Measurements from ENCODE around the gene ITPR1. TPM values are rescaled to one million over a fixed set of nuclear protein-coding genes. Genes with fewer than 3 reads are reported as not detected.

ITPR1 gene
- total and polyA plus RNA-seq, 2 donors: 57.3 to 240 TPM

DNA sequence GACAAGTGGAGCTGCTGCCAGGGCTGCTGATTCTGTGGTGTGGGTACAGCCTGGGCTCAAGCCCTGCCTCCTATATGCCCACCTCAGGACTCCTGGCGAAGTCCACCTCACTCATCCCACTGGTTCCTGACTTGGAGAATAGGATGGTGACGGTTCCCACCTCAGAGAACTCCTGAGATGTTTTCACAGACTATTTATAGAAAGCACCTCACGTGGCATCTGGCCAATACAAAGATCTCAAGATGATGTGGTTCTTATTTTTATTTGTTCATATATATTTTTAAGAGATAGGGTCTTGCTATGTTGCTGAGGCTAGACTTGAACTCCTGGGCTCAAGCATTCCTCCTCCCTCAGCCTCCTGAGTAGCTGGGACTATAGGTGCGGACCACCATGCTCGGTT, 249.2 kb downstream of the ITPR1 start:
- Histone ChIP-seq H3K4me3 (ENCODE audit: low read depth, low read length) (no peak overlapping the region), H3K36me3 (ENCODE audit: insufficient read depth) (no peaks in the 10 kb centered on the region), H3K27ac (ENCODE audit: low read depth) (peak overlapping the region; percentile 77), H3K4me1 (ENCODE audit: insufficient read depth) (no peaks in the 10 kb centered on the region)
- WGBS: 91% methylated on average over 5 of the region's 5 CpGs
- no peak for DNase-seq (ENCODE audit: extremely low spot score)

DNA sequence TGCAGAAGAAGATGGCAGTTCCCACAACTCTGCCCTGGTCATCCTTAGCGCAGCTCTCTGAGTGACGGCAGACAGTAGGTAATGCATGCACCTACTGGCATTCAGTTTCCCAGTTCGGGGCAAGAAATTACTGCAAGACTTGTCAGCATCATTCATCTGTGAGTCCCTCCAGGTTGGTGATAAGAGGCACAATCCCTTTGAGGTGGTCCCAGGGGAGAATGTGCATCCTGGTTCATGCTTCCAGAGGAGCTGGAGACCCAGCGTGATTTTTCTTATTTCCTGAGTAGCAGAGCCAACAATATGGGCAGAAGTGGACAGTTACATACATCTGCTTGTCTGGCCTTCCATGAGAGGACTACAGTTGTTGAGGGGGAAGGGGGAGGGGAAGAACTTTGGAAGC, 250.2 kb downstream of the ITPR1 start:
- DNase-seq (ENCODE audit: extremely low spot score): no peak
- Histone ChIP-seq H3K36me3 (ENCODE audit: insufficient read depth) (no peaks in the 10 kb centered on the region), H3K4me1 (ENCODE audit: insufficient read depth) (no peaks in the 10 kb centered on the region), H3K27ac (ENCODE audit: low read depth) (no peak overlapping the region), H3K4me3 (ENCODE audit: low read depth, low read length) (no peak overlapping the region)
- 95% methylated on average over 4 of the region's 4 CpGs for WGBS

DNA sequence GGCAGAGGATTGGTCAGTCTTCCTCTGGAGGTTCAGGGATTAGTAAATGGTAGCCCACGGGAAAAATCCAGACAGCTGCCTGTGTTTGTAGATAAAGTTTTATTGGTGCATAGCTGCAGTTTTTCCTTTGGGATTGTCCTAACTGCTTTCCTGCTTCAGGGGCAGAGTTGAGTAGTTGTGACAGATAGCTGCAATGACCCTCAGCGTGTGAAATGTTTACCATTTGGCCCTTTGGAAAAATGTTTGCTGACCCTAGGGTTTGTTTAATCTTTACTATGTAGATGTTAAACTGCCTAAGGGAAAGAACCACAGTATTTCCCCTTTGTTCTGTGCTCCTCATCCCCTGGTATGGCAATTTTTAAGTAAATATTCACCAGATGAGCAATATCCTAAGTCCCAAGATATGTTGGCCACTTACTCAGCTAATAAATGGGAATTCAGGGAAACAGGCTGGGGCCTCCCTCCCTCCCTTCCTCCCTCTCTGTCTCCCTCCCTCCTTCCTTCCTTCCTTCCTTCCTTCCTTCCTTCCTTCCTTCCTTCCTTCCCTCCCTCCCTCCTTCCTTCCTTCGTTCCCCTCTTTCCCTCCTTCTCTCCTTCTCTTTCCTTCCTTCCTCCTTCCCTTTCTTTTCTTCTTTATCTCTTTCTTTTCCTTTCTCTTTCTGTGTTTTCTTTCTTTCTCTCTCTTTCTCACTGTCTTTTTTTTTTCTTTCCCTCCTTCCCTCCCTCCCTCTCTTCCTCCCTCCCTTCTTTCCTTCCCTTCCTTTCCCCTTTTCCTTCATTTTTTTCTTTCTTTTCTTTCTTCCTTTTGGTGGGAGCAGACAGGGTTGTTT, 251.5 kb downstream of the ITPR1 start:
- no peak overlapping the region for H3K27ac ChIP-seq (ENCODE audit: low read depth)
- H3K36me3 ChIP-seq (ENCODE audit: insufficient read depth): no peaks in the 10 kb centered on the region
- no peak for DNase-seq (ENCODE audit: extremely low spot score)
- WGBS: 59% methylated on average over 3 of the region's 3 CpGs
- H3K4me1 ChIP-seq (ENCODE audit: insufficient read depth): no peaks in the 10 kb centered on the region
- H3K4me3 ChIP-seq (ENCODE audit: low read depth, low read length): no peak overlapping the region

GRCh38 chr3:4745235-4745610, 252.1 kb downstream of the ITPR1 start:
- Histone ChIP-seq H3K4me3 (ENCODE audit: low read depth, low read length) (no peak overlapping the region), H3K36me3 (ENCODE audit: insufficient read depth) (no peaks in the 10 kb centered on the region), H3K4me1 (ENCODE audit: insufficient read depth) (no peaks in the 10 kb centered on the region), H3K27ac (ENCODE audit: low read depth) (no peak overlapping the region)
- no peak for DNase-seq (ENCODE audit: extremely low spot score)
- 47% methylated on average over 7 of the region's 7 CpGs for WGBS

DNA sequence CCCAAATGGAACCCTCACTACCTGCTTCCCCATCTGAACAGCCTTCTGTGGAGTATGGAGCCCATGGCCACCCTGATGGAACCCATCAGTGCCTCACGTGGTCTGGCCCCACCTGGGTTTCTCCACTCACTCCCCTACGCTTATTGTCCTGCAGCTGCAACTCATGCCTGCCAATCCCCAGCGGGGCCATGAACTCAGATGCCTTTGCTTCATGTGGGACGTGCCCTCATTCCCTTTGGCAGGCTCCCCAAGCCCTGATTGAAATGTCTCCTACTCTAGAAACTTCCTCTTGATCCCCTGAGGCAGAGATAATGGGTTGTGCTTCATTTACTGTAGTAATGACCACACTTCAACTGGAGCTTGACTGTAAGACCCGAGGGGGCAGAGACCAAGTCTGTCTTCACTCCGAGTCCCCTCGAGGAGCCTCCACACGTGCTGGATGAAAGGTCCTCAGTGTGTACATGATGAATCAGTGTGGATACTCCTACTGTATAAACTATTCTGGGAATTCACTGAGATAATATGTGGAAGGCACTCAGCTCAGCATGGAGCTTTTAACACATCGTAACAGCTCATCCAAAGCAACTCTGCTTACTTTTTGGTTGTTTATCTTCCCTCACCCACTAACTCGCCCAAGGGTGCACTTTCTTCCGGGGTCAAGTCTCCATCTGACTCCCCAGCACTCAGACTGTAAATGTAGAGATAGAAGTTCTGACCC, 253.3 kb downstream of the ITPR1 start:
- WGBS: 65% methylated on average over 11 of the region's 11 CpGs
- no peak overlapping the region for H3K27ac ChIP-seq (ENCODE audit: low read depth)
- no peak for DNase-seq (ENCODE audit: extremely low spot score)
- peaks cover 2% of the 10 kb centered on the region for H3K4me1 ChIP-seq (ENCODE audit: insufficient read depth)
- no peaks in the 10 kb centered on the region for H3K36me3 ChIP-seq (ENCODE audit: insufficient read depth)
- H3K4me3 ChIP-seq (ENCODE audit: low read depth, low read length): no peak overlapping the region

DNA sequence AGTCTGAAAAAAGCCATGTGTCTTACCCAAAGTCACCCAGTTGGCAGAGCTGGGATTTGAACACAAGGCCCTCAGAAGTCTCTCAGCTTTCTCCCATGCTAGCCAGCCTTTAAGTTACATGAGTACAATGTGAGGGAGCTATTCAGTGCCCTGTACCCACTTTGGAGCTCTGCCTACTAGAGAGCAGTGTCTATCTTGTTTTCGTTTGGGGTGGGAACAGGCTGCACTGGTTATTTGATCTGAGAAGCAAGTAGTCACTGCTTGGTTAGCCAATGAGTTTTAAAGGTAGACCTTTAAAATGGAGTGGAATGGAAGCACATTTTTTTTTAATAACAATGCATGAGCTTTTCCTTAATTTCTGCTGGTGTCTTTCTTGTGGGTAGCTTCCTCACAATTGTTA, 255.0 kb downstream of the ITPR1 start:
- WGBS: 78% methylated on average over 1 of the region's 1 CpG
- peaks cover 2% of the 10 kb centered on the region for H3K4me1 ChIP-seq (ENCODE audit: insufficient read depth)

DNA sequence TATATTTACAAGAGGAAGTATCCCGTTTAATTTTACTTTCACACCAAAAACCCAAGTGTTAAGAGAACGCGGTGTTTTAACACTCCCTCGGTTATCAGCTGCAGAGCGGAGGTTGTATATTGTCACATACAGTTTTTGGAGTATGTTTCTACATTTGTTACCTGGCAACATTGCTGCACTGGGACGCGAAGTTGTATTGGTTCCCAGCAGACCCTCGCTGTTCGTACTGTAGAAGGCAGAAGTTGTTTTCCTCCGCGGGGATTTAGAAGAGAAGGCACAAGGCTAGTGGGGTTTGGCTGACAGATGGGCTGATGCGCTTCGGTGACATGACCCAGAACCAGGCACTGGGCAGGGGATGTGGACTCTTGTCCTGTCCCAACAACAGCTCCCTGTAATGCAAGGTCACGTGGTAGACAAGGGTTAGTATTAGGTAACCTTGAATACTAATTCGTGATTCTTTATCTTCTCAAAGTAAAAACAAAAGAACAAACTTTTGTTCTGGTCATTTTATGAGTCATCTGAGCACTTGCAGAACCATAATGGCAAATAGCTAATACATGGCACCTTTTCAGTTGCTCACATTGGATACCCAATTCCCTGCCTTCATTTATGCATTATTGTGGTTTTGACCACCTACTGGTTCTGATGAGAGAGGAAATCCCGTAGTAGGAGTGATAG, 255.7 kb downstream of the ITPR1 start:
- whole genome bisulfite sequencing: 86% methylated on average over 16 of the region's 16 CpGs
- Histone ChIP-seq H3K27ac (ENCODE audit: low read depth) (no peak overlapping the region), H3K4me1 (ENCODE audit: insufficient read depth) (peaks cover 2% of the 10 kb centered on the region)

More for the DNA sequence above, 255.0 kb downstream of the ITPR1 start:
- Histone ChIP-seq H3K36me3 (ENCODE audit: insufficient read depth) (no peaks in the 10 kb centered on the region), H3K4me3 (ENCODE audit: low read depth, low read length) (no peak overlapping the region), H3K27ac (ENCODE audit: low read depth) (no peak overlapping the region)
- DNase-seq (ENCODE audit: extremely low spot score): no peak

DNA sequence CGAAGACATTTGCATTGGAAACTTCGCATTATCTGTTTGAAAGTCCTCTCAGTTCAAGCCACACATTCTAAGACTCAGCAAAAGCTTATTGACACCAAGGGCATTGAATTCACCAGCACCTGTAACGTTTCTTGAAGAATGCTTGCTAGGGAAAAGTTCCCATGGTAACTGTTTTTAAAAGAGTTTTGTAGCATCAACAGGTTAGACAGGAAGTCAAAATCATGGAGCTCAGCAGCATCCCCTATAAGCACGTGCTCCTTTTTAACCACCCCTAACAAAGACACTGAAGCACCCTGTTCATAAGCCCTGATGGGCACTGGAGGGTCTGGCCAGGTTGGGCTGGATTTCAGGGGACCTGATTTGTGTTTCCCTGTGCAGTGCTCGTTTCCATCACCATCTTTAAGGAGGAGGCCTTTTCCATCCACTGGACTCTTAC, 256.4 kb downstream of the ITPR1 start:
- H3K36me3 ChIP-seq (ENCODE audit: insufficient read depth): no peaks in the 10 kb centered on the region
- no peak overlapping the region for H3K27ac ChIP-seq (ENCODE audit: low read depth)
- peaks cover 2% of the 10 kb centered on the region for H3K4me1 ChIP-seq (ENCODE audit: insufficient read depth)
- no peak overlapping the region for H3K4me3 ChIP-seq (ENCODE audit: low read depth, low read length)
- DNase-seq (ENCODE audit: extremely low spot score): no peak
- WGBS: 83% methylated on average over 5 of the region's 5 CpGs

More for the DNA sequence above, 255.7 kb downstream of the ITPR1 start:
- no peaks in the 10 kb centered on the region for H3K36me3 ChIP-seq (ENCODE audit: insufficient read depth)
- no peak overlapping the region for H3K4me3 ChIP-seq (ENCODE audit: low read depth, low read length)
- DNase-seq (ENCODE audit: extremely low spot score): no peak

GRCh38 chr3:4750306-4750968, 257.3 kb downstream of the ITPR1 start:
- Histone ChIP-seq H3K4me1 (ENCODE audit: insufficient read depth) (peaks cover 2% of the 10 kb centered on the region), H3K4me3 (ENCODE audit: low read depth, low read length) (no peak overlapping the region), H3K36me3 (ENCODE audit: insufficient read depth) (no peaks in the 10 kb centered on the region), H3K27ac (ENCODE audit: low read depth) (peak overlapping the region; percentile 53)
- 26% methylated on average over 7 of the region's 7 CpGs for WGBS
- no peak for DNase-seq (ENCODE audit: extremely low spot score)

DNA sequence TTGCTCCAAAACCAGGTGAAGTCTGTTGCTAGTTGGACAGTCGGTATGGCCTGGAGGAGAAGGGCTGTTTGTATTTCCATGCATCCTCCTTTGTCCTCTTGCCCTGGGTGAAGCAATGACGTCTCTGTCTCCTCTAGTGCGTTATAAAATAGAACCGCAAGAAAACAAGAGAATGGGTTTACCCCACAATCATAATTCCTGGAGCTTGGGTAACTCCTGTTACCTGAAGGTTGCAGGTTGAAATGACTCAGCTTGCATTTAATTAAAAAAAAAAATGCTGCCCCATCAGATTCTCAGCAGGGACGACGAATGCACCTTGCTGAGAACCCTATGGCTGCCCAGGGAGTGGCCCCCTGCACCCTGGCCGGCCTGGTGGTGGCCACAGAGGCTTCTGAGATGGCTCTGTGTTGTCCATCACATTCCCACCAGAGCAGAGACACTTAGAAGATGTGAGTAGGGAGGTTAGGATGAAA, 257.9 kb downstream of the ITPR1 start:
- Histone ChIP-seq H3K36me3 (ENCODE audit: insufficient read depth) (no peaks in the 10 kb centered on the region), H3K4me1 (ENCODE audit: insufficient read depth) (peaks cover 2% of the 10 kb centered on the region), H3K27ac (ENCODE audit: low read depth) (peak overlapping the region; percentile 53), H3K4me3 (ENCODE audit: low read depth, low read length) (no peak overlapping the region)
- DNase-seq (ENCODE audit: extremely low spot score): no peak
- 74% methylated on average over 7 of the region's 7 CpGs for WGBS

- H3K4me3 ChIP-seq (ENCODE audit: low read depth, low read length): no peak overlapping the region
- 32% methylated on average over 5 of the region's 5 CpGs for WGBS
- DNase-seq (ENCODE audit: extremely low spot score): no peak
Measured at GRCh38 chr3:4751502-4752101, 258.5 kb downstream of the ITPR1 start.

GRCh38 chr3:4752201-4753072, 259.3 kb downstream of the ITPR1 start:
- Histone ChIP-seq H3K4me1 (ENCODE audit: insufficient read depth) (peaks cover 2% of the 10 kb centered on the region), H3K36me3 (ENCODE audit: insufficient read depth) (no peaks in the 10 kb centered on the region), H3K27ac (ENCODE audit: low read depth) (no peak overlapping the region), H3K4me3 (ENCODE audit: low read depth, low read length) (no peak overlapping the region)
- 70% methylated on average over 17 of the region's 17 CpGs for WGBS
- DNase-seq (ENCODE audit: extremely low spot score): no peak

More at GRCh38 chr3:4751502-4752101, 258.5 kb downstream of the ITPR1 start:
- no peaks in the 10 kb centered on the region for H3K36me3 ChIP-seq (ENCODE audit: insufficient read depth)
- H3K27ac ChIP-seq (ENCODE audit: low read depth): peak overlapping the region; percentile 46
- H3K4me1 ChIP-seq (ENCODE audit: insufficient read depth): peaks cover 2% of the 10 kb centered on the region
